ENCODE measurements around the gene IL12RB1.

GRCh38 chr19:18041054-18041453 is 45.7 kb downstream of the IL12RB1 start:
- no peak for TF ChIP-seq CTCF (IDR thresholded peaks at IDR 0.05; ENCODE audit: insufficient read depth, low read length, poor library complexity, severe bottlenecking)
- TF ChIP-seq EZH2phosphoT487 (conservative IDR thresholded peaks at IDR 0.05; ENCODE audit: low read length) = no peak
